Measurements from ENCODE around the gene MRPL14.

DNA sequence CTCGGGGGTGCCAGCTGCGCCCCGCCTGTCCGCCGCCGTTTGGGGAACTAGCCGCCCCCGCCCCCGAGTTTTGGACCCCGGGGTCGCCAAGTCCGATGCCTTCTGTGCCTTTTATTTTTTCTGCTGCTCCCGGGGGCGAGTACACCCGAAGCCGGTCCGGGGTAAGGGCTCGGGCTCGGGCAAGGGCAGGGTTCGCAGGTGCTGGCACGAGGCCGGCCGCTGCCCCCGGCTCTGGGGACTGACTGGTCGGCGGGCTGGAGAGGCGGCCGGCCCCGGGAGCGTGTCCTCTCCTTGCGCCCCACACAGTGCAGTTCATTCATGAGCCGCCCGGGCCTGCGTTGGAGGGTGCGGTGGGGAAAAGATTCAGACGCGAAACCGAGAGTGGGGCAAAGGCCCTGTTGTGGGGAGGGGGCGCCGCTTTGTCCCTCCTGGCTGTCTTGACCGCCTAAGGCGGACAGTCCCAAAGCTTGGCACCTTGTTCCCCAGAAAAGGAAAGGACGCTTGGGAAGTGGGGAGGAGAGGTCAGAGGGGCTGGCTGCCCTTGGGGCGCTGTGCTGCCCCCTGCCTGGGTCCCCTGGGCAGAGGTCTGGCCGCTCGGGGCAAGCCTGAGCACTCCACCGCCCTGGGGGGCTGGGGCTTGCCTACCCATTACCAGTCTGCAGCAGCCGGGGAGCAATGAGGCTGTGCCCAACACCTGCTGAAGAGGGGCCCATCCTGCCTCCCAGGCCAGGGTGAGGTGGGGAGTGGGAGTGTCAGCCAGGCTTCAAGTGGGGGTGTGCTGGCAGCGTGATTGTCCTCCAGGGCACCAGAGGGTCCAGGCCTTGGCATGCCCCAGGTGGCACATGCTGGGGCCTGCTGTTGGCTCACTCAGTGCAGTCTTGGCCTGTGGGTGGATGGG lies 1.0 kb upstream of the MRPL14 start:
- TF ChIP-seq, protein P1, sequence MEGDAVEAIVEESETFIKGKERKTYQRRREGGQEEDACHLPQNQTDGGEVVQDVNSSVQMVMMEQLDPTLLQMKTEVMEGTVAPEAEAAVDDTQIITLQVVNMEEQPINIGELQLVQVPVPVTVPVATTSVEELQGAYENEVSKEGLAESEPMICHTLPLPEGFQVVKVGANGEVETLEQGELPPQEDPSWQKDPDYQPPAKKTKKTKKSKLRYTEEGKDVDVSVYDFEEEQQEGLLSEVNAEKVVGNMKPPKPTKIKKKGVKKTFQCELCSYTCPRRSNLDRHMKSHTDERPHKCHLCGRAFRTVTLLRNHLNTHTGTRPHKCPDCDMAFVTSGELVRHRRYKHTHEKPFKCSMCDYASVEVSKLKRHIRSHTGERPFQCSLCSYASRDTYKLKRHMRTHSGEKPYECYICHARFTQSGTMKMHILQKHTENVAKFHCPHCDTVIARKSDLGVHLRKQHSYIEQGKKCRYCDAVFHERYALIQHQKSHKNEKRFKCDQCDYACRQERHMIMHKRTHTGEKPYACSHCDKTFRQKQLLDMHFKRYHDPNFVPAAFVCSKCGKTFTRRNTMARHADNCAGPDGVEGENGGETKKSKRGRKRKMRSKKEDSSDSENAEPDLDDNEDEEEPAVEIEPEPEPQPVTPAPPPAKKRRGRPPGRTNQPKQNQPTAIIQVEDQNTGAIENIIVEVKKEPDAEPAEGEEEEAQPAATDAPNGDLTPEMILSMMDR (IDR thresholded peaks at IDR 0.05; ENCODE audit: low read depth, low read length, poor library complexity, severe bottlenecking): no peak
- no peak for TF ChIP-seq EZH2phosphoT487 (IDR thresholded peaks at IDR 0.05; ENCODE audit: borderline replicate concordance, low read length)
